SJCRH30 (cell line): ENCODE results near the gene MKLN1. TPM values are rescaled to one million over a fixed set of nuclear protein-coding genes. Genes with fewer than 3 reads are reported as not detected.

Experiments used
- DNase-seq, 2 experiments: peaks; one replicate each; pipeline ENCODE4 v3.0.0-alpha.2; 2015 to 2020
- H3K27ac ChIP-seq: fragments of 250-450 bp; sonication (Bioruptor Pico); 2 replicates; pipeline ENCODE4 v1.5.1; 2020; ENCODE audit warnings: mild to moderate bottlenecking, moderate library complexity
- H3K27me3 ChIP-seq: fragments of 250-450 bp; sonication (Bioruptor Pico); 2 replicates; pipeline ENCODE4 v1.5.1; 2020; ENCODE audit warnings: mild to moderate bottlenecking, moderate library complexity
- H3K36me3 ChIP-seq: fragments of 250-450 bp; sonication (Bioruptor Pico); 2 replicates; pipeline ENCODE4 v1.5.1; 2020; ENCODE audit warnings: mild to moderate bottlenecking, moderate library complexity
- H3K4me1 ChIP-seq: fragments of 250-450 bp; sonication (Bioruptor Pico); 2 replicates; pipeline ENCODE4 v1.5.1; 2020; ENCODE audit warnings: mild to moderate bottlenecking, moderate library complexity
- H3K4me3 ChIP-seq: fragments of 250-450 bp; sonication (Bioruptor Pico); 2 replicates; pipeline ENCODE4 v1.5.1; 2020; ENCODE audit warnings: mild to moderate bottlenecking, moderate library complexity
- H3K9me3 ChIP-seq: fragments of 250-450 bp; sonication (Bioruptor Pico); replicated peaks from 2 replicates; pipeline ENCODE4 v1.5.1; 2020; ENCODE audit warnings: mild to moderate bottlenecking, moderate library complexity
- total RNA-seq: library from RNA; depleted of rRNA; stranded (reverse); fragments of >200 nt; shearing (Covaris generic); gene quantifications from 2 replicates; pipeline ENCODE4 v1.2.3, GENCODE V29; 2014; rRNA removed

MKLN1 gene
- 48.5 and 57.9 TPM in 2 replicates for total RNA-seq

DNA sequence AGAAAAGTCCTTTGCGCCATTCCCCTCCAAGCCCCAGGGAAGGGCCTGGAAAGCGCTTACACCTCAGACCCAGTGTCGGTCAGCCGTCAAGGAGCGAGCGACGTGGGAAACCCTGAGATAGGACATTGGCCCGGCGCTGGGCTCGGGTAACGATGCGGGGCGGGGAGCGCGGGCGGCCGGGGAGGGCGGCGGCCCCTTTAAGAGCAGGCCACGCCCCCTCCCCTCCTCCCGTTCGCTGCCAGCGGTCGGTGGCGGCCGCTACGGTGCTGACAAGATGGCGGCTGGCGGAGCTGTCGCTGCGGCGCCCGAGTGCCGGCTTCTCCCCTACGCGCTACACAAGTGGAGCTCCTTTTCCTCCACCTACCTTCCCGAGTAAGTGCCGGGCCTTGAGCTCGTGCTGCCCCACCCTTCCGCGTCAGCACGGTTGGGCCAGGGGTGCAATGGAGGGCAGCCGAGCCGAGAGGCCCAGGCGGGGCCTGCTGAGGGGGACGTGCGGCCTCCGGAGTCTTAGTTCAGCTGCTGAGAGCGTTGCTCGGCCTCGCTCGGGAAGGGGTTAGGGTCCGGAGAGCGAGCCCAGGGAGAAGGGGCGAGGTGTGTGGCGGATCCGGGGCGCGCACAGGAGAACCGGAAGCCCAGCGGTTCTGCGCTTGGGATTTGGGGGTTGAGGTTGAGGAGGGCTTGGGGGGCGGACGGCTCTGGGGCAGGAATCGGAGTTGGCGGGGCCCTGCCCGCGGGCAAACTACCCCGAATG is at the start of gene MKLN1:
Gene MKLN1, plus strand, starts transcription at position 251 of the 751 bp plus-strand sequence. Its CDS starts 24 bp downstream, at position 275.
- peak; percentile 92 to 95 for DNase-seq

GRCh38 chr7:131279044-131279443 is 48.6 kb upstream of the MKLN1 start:
- Histone ChIP-seq H3K4me3 (no peak overlapping the region), H3K36me3 (no peaks in the 10 kb centered on the region), H3K27ac (no peak overlapping the region), H3K4me1 (no peaks in the 10 kb centered on the region), H3K9me3 (no peaks in the 10 kb centered on the region; the same call in 1 of the 2 replicates), H3K27me3 (no peaks in the 10 kb centered on the region; the same call in 1 of the 2 replicates)
- no peak for DNase-seq

More for the DNA sequence above, at the start of gene MKLN1:
- Histone ChIP-seq H3K4me1 (no peaks in the 10 kb centered on the region; the same call in none of the 2 replicates), H3K36me3 (no peaks in the 10 kb centered on the region), H3K9me3 (no peaks in the 10 kb centered on the region), H3K27ac (peak within 1 kb of the TSS; percentile 96), H3K27me3 (no peaks in the 10 kb centered on the region), H3K4me3 (peak within 1 kb of the TSS; percentile 98)

DNA sequence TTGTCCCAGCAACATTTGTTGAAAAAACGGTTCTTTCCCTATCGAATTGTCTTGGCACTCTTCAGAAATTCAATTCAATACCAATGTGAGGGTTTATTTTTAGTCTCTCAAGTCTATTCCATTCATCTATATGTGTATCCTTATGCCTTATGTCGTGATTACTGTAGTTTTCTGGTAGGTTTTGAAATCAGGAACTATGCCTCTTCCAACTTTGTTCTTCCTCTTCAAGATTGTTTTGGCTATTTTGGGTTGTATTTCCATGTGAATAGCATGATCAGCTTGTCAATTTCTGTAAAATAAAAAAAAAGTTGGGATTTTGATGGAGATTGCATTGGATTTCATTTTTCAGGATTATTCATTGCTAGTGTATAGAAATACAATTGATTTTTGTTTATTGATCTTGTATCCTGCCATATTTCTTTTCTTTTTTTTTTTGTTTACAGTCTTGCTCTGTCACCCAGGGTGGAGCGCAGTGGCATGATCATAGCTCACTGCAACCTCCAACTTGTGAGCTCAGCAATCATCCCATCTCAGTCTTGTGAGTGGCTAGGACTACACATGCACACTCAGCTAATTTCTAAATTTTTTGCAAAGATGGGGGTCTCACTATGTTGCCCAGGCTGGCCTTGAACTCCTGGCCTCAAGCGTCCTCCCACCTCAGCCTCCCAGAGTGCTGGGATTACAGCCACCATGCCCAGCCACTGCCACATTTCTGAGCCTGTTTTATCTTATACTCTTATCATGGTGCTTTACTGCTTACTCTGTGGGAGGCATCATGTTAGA is 46.2 kb upstream of the MKLN1 start:
- Histone ChIP-seq H3K36me3 (no peaks in the 10 kb centered on the region), H3K4me3 (no peak overlapping the region), H3K27me3 (no peaks in the 10 kb centered on the region; the same call in 1 of the 2 replicates), H3K9me3 (no peaks in the 10 kb centered on the region), H3K27ac (no peak overlapping the region), H3K4me1 (0 out of 2 replicates have a peak, but pooled peaks cover 6% of the 10 kb centered on the region)
- no peak for DNase-seq

DNA sequence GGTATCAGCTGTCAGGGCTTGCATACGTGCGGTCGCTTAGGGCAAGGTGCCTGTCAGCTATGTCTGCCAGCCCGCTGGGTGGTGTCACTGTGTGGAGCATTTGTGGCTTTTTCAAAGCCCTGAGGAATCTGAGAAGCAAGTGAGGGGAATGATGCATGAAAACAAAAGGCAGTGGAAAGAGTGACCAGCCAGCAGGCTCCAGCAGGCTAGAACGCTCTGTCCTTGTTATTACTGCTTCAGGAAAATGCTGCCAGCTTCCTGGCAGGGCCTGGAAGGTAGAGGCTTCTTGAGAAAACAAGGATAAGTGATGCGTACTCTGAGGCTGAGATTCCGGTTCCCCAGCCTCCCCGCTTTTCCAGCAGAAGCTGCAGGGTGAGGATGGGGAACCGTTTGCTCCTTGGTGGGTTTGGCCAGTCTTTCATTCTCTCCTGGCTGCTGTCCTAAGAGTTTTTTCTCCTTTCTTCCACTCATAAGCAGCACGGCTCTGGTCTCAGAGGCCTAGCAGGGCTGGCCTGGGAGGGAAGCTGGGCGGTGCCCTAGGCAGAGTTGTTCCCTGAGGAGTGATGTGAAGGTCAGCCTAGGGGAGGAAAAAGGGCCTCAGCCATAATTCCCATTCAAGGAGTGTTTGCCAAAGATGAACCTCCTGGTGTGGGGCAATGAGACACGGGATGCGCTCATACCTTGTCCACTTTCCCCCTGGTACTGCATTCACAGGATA is 42.8 kb upstream of the MKLN1 start:
- no peaks in the 10 kb centered on the region for H3K36me3 ChIP-seq
- 0 out of 2 replicates have a peak, but pooled peaks cover 6% of the 10 kb centered on the region for H3K4me1 ChIP-seq
- DNase-seq: peak; percentile 44 to 55
- no peaks in the 10 kb centered on the region for H3K9me3 ChIP-seq
- H3K27ac ChIP-seq: no peak overlapping the region
- no peaks in the 10 kb centered on the region for H3K27me3 ChIP-seq
- no peak overlapping the region for H3K4me3 ChIP-seq

DNA sequence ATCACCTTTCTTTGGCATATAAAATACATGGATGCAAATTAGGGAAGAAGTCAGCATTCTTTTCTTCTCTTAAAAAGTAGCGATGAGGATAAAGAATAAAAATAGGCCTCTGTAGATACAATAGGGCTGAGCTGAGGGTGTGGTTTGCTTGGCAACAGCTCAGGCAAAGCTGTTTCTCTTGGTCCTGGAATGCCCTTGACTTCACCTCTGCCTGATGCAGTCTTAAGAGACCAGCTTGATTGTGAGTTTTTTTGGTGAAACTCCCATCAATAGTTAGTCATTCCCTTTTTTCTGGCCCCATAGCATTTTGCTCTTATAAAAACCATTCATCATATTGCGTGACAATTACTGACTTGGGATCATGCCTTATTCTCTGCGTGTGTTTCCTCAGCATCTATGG is 42.1 kb upstream of the MKLN1 start:
- no peaks in the 10 kb centered on the region for H3K27me3 ChIP-seq
- H3K4me1 ChIP-seq: 0 out of 2 replicates have a peak, but pooled peaks cover 6% of the 10 kb centered on the region
- H3K36me3 ChIP-seq: no peaks in the 10 kb centered on the region
- H3K27ac ChIP-seq: no peak overlapping the region
- no peaks in the 10 kb centered on the region for H3K9me3 ChIP-seq
- no peak for DNase-seq
- H3K4me3 ChIP-seq: no peak overlapping the region

DNA sequence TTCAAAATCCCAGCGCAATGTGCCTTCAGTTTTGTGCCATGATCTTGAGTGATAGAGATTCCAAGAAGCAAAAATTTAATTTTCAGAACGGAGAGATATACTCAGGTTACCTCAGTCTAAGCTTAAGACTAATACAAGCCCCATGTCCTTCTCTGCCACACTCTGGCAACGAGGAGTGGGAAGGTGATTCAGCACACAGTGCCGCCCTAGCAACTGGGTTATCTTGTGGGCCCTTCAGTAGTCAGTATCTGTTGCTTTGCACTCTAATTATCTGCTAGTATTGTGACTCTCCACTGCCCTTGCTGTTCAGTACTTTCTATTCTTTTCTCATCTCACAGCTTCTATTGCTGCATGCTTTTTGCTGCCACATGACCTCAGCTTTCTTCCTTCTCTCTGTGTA is 39.2 kb upstream of the MKLN1 start:
- no peaks in the 10 kb centered on the region for H3K9me3 ChIP-seq
- H3K36me3 ChIP-seq: no peaks in the 10 kb centered on the region
- no peak overlapping the region for H3K4me3 ChIP-seq
- H3K27me3 ChIP-seq: no peaks in the 10 kb centered on the region
- no peak for DNase-seq
- 0 out of 2 replicates have a peak, but pooled peaks cover 6% of the 10 kb centered on the region for H3K4me1 ChIP-seq
- H3K27ac ChIP-seq: no peak overlapping the region

DNA sequence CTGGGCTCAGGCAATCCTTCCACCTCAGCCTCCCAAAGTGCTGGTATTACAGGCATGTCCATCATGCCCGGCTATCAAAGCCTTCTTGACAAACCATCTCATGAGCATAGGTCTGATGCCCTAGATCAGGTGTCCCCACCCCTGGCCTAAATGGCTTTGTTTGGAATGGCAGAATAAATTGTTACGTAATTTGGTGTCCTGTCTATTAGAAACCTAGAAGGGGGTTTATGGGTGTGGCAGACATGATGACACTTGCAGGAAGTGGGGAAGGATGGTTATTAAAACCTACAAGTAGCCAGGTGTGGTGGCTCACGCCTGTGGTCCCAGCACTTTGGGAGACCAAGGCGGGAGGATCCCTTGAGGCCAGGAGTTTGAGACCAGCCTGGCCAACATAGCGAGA is 38.6 kb upstream of the MKLN1 start:
- DNase-seq: no peak
- Histone ChIP-seq H3K4me3 (no peak overlapping the region), H3K27ac (no peak overlapping the region), H3K4me1 (0 out of 2 replicates have a peak, but pooled peaks cover 6% of the 10 kb centered on the region), H3K27me3 (no peaks in the 10 kb centered on the region), H3K9me3 (no peaks in the 10 kb centered on the region), H3K36me3 (no peaks in the 10 kb centered on the region)

GRCh38 chr7:131292141-131292905 is 35.4 kb upstream of the MKLN1 start:
- no peak overlapping the region for H3K4me3 ChIP-seq
- no peaks in the 10 kb centered on the region for H3K27me3 ChIP-seq
- H3K4me1 ChIP-seq: no peaks in the 10 kb centered on the region
- H3K36me3 ChIP-seq: no peaks in the 10 kb centered on the region
- DNase-seq: no peak
- no peaks in the 10 kb centered on the region for H3K9me3 ChIP-seq
- H3K27ac ChIP-seq: no peak overlapping the region

GRCh38 chr7:131293018-131293417 is 34.7 kb upstream of the MKLN1 start:
- H3K27me3 ChIP-seq: no peaks in the 10 kb centered on the region
- H3K27ac ChIP-seq: no peak overlapping the region
- no peaks in the 10 kb centered on the region for H3K4me1 ChIP-seq
- no peaks in the 10 kb centered on the region for H3K36me3 ChIP-seq
- H3K4me3 ChIP-seq: no peak overlapping the region
- no peak for DNase-seq
- H3K9me3 ChIP-seq: no peaks in the 10 kb centered on the region

GRCh38 chr7:131294553-131294952 is 33.1 kb upstream of the MKLN1 start:
- Histone ChIP-seq H3K4me1 (no peaks in the 10 kb centered on the region), H3K27me3 (no peaks in the 10 kb centered on the region), H3K36me3 (no peaks in the 10 kb centered on the region), H3K4me3 (no peak overlapping the region), H3K9me3 (no peaks in the 10 kb centered on the region), H3K27ac (no peak overlapping the region)
- DNase-seq: peak in 1 of 2 experiments; percentile 7

DNA sequence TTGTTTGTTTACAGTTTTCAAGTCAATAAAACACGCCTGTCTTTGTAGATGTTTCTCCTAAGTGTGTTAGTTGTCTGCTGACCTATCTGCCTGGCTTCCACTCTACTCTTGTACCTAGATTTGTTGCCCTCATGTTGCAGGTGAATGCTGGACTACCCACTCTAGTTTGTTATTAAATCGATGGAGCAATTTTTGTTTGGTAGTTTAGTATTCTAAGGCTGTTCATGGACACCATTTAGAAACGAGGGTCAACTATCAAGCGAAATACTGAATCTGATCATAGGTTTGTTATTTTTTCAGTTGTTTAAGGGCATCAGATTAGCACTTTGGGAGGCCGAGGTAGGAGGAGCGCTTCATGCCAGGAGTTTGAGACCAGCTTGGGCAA is 29.1 kb upstream of the MKLN1 start:
- Histone ChIP-seq H3K9me3 (no peaks in the 10 kb centered on the region), H3K4me3 (no peak overlapping the region), H3K36me3 (no peaks in the 10 kb centered on the region), H3K27ac (no peak overlapping the region), H3K27me3 (no peaks in the 10 kb centered on the region), H3K4me1 (peaks cover 6% of the 10 kb centered on the region)
- DNase-seq: no peak

- no peak for DNase-seq
These were observed 28.6 kb upstream of the MKLN1 start for GRCh38 chr7:131299074-131299473.

GRCh38 chr7:131300078-131300477 is 27.6 kb upstream of the MKLN1 start:
- H3K27me3 ChIP-seq: no peaks in the 10 kb centered on the region
- H3K4me3 ChIP-seq: no peak overlapping the region
- no peak overlapping the region for H3K27ac ChIP-seq
- H3K36me3 ChIP-seq: no peaks in the 10 kb centered on the region
- H3K4me1 ChIP-seq: peaks cover 6% of the 10 kb centered on the region
- no peaks in the 10 kb centered on the region for H3K9me3 ChIP-seq
- DNase-seq: no peak

More at GRCh38 chr7:131299074-131299473, 28.6 kb upstream of the MKLN1 start:
- Histone ChIP-seq H3K4me1 (peaks cover 6% of the 10 kb centered on the region), H3K27ac (no peak overlapping the region), H3K36me3 (no peaks in the 10 kb centered on the region), H3K4me3 (no peak overlapping the region), H3K9me3 (no peaks in the 10 kb centered on the region), H3K27me3 (no peaks in the 10 kb centered on the region)
